GM12874 (cell line): ENCODE measurements around the gene MGAM2.

ENCODE experiments used
- CTCF ChIP-seq: IDR thresholded peaks from 2 replicates; pipeline ENCODE4 v1.5.1; 2011; ENCODE audit warnings: low read depth, mild to moderate bottlenecking, control low read depth, low read length, moderate library complexity; ENCODE audit not compliant: insufficient read depth

Gene MGAM2

DNA sequence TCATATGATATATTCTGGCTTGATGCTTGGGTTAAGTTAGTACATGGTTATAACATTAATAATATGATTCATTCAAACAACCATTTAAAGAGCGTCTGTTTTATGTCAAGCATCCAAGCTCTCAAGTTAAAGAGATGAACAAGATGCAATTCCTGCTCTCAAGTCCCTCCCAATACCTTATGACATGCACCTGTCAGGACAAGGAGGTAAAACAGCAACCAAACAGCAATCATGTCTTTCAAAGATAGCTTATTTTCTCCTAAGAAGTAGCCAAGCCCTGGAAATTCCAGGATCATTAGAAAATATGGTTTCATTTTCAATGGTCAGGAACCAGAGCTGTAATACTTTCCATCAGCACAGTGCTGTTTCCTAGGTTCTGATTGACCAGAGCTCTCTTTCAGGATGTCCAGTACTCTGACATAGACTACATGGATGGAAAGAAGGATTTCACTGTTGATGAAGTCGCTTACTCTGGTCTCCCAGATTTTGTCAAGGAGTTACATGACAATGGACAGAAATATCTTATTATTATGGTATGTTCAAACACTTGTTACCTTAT lies 29.0 kb downstream of the MGAM2 start:
- no peak for TF ChIP-seq CTCF

GRCh38 chr7:142142702-142143101 lies 31.2 kb downstream of the MGAM2 start:
- no peak for TF ChIP-seq CTCF

DNA sequence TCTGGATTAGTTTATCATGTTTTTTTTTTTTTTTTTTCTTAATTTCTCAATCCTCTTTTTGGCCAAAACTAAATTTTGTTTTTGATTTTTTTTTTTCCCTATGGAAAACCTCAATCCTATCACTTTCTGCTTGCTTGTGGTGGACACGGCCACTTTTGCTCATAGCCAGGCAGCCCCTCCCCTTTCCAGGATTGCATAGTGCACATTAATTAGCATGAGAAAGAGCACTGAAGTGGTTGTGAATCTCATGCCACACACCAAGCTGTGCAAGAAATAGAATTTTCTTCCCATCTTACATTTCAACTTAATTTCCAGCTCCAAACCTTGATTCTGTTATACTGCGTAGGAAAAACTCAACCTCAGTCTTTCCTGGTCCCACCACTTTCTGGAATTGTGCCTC lies 34.6 kb downstream of the MGAM2 start:
- no peak for TF ChIP-seq CTCF

DNA sequence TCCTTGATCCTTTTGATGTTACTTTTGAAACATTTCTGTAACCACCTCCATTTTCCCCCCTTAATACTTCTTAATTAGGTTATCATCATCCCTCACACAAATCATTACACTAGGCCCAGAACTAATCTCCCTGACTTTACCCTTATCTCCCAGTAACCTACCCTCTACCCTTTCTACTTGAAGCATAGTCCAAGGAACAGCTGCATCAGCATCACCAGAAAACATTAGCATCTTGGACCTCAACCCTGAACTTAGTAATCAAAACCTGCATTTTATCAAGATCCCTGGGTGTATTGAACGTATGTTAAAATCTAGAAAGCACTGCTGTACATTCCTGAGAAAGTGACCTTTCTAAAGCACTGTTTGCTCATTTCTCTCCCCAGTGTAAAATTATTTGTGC lies 38.8 kb downstream of the MGAM2 start:
- TF ChIP-seq CTCF: no peak

- no peak for TF ChIP-seq CTCF
These were observed 39.4 kb downstream of the MGAM2 start for GRCh38 chr7:142150869-142151268.

GRCh38 chr7:142152076-142152475 lies 40.6 kb downstream of the MGAM2 start:
- no peak for TF ChIP-seq CTCF

DNA sequence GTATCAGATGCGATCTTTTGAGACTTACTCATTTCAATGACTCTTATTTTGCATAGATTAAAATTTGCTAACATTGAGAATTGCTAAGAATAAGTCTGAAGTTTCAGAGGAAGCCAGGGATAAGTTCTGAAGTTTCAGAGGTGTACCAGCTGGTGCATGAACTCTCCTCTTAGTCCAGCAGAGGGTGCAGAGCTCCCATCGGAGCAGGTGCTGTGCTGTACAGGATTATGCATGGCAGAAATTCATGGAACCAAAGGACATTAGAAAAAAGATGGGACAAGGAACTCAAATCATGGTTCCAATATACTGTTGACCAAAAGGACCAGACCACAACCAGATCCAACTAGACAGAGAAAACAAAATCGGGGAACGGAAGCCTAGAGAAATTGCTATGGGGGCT lies 41.9 kb downstream of the MGAM2 start:
- TF ChIP-seq CTCF: peak; percentile 18; the same call in 1 of the 2 replicates
